Muscle layer of duodenum (tissue), 2 donors: Measurements from ENCODE around the gene CSTB.

Experiments
- H3K27ac ChIP-seq: one replicate; pipeline ENCODE4 v1.7.0; 2013; ENCODE audit warnings: mild to moderate bottlenecking, low read length
- H3K27me3 ChIP-seq: one replicate; pipeline ENCODE4 v1.7.0; 2013; ENCODE audit warnings: low read depth, mild to moderate bottlenecking, control low read depth, low read length
- H3K36me3 ChIP-seq, 2 donors: one replicate each; pipeline ENCODE4 v1.7.0; 2013; ENCODE audit warnings: low read length in 2 of 2, control low read depth in 1 of 2, mild to moderate bottlenecking in 1 of 2; ENCODE audit not compliant: insufficient read depth in 2 of 2, control insufficient read depth in 1 of 2
- H3K4me1 ChIP-seq, 2 donors: one replicate each; pipeline ENCODE4 v1.7.0; 2013; ENCODE audit warnings: low read length in 2 of 2, mild to moderate bottlenecking in 2 of 2, control low read depth in 1 of 2, moderate library complexity in 1 of 2; ENCODE audit not compliant: insufficient read depth in 2 of 2, control insufficient read depth in 1 of 2
- H3K4me3 ChIP-seq, 2 donors: one replicate each; pipeline ENCODE4 v1.7.0; 2013; ENCODE audit warnings: low read length in 2 of 2, low read depth in 1 of 2, mild to moderate bottlenecking in 1 of 2
- H3K9me3 ChIP-seq, 2 donors: one replicate each; pipeline ENCODE4 v1.7.0; 2013; ENCODE audit warnings: low read length in 2 of 2, control low read depth in 1 of 2, mild to moderate bottlenecking in 1 of 2; ENCODE audit not compliant: control insufficient read depth in 1 of 2
- donor health status: healthy.

The CSTB gene

DNA sequence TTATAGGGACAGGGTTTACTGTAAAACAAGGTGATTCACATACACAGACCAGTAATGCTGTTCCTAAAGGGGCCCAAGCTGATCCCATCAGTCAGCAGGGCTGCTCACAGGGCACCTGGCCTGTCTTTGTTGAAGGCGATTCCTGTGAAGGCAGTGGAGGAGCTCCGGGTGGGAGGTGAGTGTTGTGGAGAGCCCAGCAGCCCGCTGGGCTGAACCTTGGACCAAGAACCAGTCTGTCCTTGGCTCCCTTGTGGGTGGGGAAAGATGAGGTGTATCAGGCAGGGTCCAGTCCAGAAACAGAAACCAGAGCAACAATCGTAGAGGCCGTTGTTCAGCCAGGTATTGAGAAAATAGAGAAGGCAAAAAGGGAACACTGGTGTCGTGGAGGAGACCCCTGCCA is 44.6 kb downstream of the CSTB start:
- Histone ChIP-seq H3K27me3 (no peaks in the 10 kb centered on the region), H3K27ac (peak overlapping the region; percentile 39), H3K36me3 (peaks cover 4 to 7% of the 10 kb centered on the region in 2 donors), H3K4me3 (no peak overlapping the region), H3K4me1 (peaks cover 15 to 53% of the 10 kb centered on the region in 2 donors), H3K9me3 (no peaks in the 10 kb centered on the region)

DNA sequence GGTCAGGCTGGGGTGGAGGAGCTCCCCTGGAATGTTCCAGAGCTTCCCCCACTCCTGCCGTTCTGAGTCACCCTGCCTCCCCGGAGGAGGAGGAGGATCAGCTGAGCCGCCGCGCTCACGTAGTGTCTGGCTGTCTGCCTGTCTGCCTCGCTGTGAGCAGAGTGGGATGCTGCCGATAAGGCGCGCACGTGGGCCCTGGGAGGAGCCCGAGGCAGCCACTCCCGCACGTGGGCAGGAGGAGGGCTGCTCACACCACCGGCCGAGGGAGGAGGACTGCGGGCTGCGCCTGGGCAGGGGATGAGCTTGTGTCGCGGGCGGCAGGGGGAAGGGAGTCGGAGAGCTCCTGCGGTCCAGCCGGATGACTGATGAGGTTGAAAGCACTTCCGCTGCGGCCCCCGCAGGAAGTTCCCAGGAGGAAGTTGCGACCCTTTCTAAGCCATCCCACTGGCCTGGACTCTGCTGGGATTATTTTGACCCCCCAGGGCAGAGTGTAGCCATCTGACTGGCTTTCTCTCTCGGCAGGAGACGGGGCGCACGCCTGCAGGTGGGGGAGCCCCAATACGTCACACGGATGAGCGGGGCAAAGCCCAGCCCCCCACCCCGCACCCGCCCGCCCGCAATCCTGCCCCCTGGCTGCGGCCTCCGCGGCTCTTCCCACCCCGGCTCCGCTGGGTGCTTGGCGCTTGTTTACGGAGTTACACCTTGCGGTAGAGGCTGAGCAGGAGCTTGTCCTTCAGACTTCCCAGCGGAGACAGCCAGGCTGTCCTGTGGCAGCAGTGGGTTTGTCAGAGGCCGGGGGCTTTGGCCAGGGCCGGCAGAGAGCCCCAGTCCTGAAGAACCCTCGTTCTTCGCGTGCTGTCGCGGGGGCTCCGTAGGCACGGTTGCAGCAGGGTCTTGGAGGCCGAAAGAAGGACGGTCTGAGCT is 47.4 kb downstream of the CSTB start:
- Histone ChIP-seq H3K4me3 (peak overlapping the region; percentile 31 to 54), H3K9me3 (no peaks in the 10 kb centered on the region), H3K4me1 (peaks cover 21 to 52% of the 10 kb centered on the region in 2 donors), H3K27ac (peak overlapping the region; percentile 67), H3K27me3 (no peaks in the 10 kb centered on the region), H3K36me3 (peaks cover 0 to 4% of the 10 kb centered on the region in 2 donors)

DNA sequence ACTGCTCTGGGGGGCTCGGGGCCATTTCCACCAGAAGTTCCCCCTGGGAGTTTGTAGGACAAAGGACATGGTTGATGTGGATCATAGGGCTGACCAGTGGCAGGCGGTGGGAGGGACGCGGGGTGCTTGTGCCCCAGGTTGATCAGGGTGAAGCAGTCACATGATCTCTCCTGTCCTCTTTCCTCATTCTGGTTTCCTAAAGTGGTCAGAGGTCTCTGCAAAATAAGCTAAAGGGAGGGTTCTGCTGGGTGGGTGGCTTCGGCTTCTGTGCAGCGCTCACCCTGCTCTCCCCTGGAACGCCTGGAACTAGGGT is 48.0 kb downstream of the CSTB start:
- Histone ChIP-seq H3K27ac (peak overlapping the region; percentile 67), H3K4me3 (peak overlapping the region; percentile 31 to 54), H3K36me3 (peaks cover 0 to 5% of the 10 kb centered on the region in 2 donors), H3K27me3 (no peaks in the 10 kb centered on the region), H3K4me1 (peaks cover 21 to 47% of the 10 kb centered on the region in 2 donors), H3K9me3 (no peaks in the 10 kb centered on the region)

DNA sequence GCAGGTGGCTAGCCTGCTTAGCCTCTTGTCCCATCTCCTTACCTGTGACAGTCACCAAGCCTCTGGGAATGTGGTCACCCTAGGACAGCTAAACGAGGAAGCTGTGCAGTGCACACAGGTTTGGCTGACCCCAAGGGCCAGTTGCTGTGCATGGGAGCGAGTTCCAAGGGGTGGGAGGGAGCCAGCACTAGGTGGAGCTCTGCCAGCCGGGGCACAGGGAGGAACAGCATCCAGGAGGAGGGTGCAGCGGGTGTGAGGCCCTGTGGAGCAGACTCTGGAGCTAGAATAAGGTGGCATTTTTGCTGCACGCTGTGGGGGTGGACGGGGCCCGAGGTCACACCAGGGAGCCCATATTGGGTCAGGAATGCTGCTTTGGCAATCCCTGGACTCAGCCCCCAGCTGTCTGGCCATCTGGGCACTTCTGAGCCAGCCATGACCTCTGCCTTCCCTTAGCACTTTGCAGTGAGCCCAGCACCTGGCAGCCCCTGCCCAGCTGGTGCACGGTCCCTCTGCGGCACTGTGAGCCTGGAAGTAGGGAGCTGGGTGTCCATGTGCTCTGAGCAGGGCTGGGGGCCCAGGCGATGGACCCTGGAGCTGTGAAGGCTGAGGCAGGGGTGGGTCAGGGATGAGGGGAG is 48.5 kb downstream of the CSTB start:
- Histone ChIP-seq H3K4me3 (peak overlapping the region; percentile 31 to 54), H3K27me3 (no peaks in the 10 kb centered on the region), H3K27ac (peak overlapping the region; percentile 67), H3K36me3 (peaks cover 0 to 5% of the 10 kb centered on the region in 2 donors), H3K4me1 (peaks cover 21 to 47% of the 10 kb centered on the region in 2 donors), H3K9me3 (no peaks in the 10 kb centered on the region)

DNA sequence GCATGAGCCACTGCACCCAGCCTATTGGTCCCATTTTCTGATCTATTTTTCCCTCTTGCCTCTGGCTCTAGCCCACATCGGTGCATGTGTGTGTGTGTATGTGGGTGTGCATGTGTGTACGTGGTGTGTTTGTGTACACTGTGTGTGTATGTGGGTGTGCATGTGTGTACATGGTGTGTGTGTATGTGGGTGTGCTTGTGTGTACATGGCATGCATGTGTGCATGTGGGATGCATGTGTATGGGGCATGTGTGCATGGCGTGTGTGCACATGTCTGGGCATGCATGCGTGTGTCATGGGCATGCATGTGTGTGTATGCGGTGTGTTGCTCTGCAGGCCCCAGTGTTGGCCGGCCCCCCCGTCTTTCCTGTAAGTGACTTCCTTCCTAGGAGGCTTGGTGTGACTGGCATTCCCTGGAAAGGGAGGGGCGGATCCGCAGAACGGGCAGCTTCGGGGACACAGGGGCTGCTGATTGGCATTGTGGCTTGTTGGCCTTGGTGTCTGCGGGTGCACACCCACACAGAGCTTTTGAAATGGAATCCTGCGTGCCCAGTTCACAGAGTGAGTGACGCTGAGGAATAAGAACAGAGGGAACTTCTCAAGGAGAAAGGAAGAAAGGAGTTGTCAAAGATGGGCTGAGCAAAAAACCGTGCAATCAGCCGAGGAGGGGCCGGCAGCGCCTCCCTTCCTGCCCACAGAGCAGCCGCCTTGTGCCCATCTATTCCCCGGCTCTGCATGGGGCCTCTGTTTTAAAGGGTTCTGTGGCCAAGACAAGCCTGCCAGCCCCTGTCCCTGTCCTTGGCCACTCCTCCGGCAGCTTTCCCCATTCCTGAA is 49.2 kb downstream of the CSTB start:
- Histone ChIP-seq H3K27me3 (no peaks in the 10 kb centered on the region), H3K4me1 (peaks cover 21 to 44% of the 10 kb centered on the region in 2 donors), H3K27ac (no peak overlapping the region), H3K4me3 (peak overlapping the region in 1 of 2 donors; percentile 54), H3K36me3 (peaks cover 0 to 5% of the 10 kb centered on the region in 2 donors), H3K9me3 (no peaks in the 10 kb centered on the region)
